HG02970 (cell line): ENCODE results near the gene SCO1.
"Not testable (repeated sequence)": the region's sequence is repeated elsewhere in the genome, so short reads cannot be mapped to it uniquely, and the experiment has no call there.

Experiments used
- ATAC-seq: cut with Tn5 transposase; IDR thresholded peaks from one replicate; pipeline ENCODE4 v1.9.1; 2021; ENCODE audit warnings: mild to moderate bottlenecking, moderate library complexity, moderate number of reproducible peaks; ENCODE audit not compliant: unreplicated experiment, low FRiP score

The SCO1 gene

GRCh38 chr17:10697092-10698081, at the start of gene SCO1, which contains the start of gene ADPRM:
SCO1 (minus strand) TSS chr17:10697533; CDS start chr17:10697507, 26 bp downstream.
ADPRM (plus strand) TSS chr17:10697594; CDS start chr17:10704927, 7,333 bp downstream.
- ATAC-seq = peak; percentile 92

- ATAC-seq = no peak
Observed at GRCh38 chr17:10745231-10745630, 47.9 kb upstream of the SCO1 start.

- ATAC-seq = no peak
Observed at GRCh38 chr17:10744501-10745000, 47.2 kb upstream of the SCO1 start.

GRCh38 chr17:10743316-10744009, 46.1 kb upstream of the SCO1 start:
- ATAC-seq = no peak

GRCh38 chr17:10742431-10742830, 45.1 kb upstream of the SCO1 start:
- ATAC-seq = no peak

- no peak for ATAC-seq
Observed at GRCh38 chr17:10741416-10742135, 44.2 kb upstream of the SCO1 start.

GRCh38 chr17:10739386-10739785, 42.1 kb upstream of the SCO1 start:
- ATAC-seq = no peak

GRCh38 chr17:10738521-10739258, 41.4 kb upstream of the SCO1 start:
- no peak for ATAC-seq

GRCh38 chr17:10737736-10738135, 40.4 kb upstream of the SCO1 start:
- ATAC-seq = no peak

GRCh38 chr17:10737168-10737622, 39.9 kb upstream of the SCO1 start:
- no peak for ATAC-seq

- ATAC-seq = no peak
Observed at GRCh38 chr17:10735821-10736220, 38.5 kb upstream of the SCO1 start.

- ATAC-seq = no peak
Observed at GRCh38 chr17:10735251-10735650, 37.9 kb upstream of the SCO1 start.

GRCh38 chr17:10733666-10734065, 36.3 kb upstream of the SCO1 start:
- ATAC-seq = no peak

GRCh38 chr17:10732121-10732520, 34.8 kb upstream of the SCO1 start:
- not testable (repeated sequence) for ATAC-seq

GRCh38 chr17:10731408-10731879, 34.1 kb upstream of the SCO1 start:
- ATAC-seq = no peak

GRCh38 chr17:10730247-10730646, 32.9 kb upstream of the SCO1 start:
- not testable (repeated sequence) for ATAC-seq

- no peak for ATAC-seq
Observed at GRCh38 chr17:10729334-10730193, 32.2 kb upstream of the SCO1 start, which contains the start of gene TMEM220. TMEM220 (minus strand) TSS chr17:10730023; CDS start chr17:10729851, 172 bp downstream.

GRCh38 chr17:10728331-10728892, 31.1 kb upstream of the SCO1 start:
- ATAC-seq = no peak
